ENCODE results near the gene MT3.
A peak's percentile ranks its signal among the peaks of the same experiment; 100 is the strongest.

The MT3 gene

GRCh38 chr16:56631832-56632155, 42.5 kb downstream of the MT3 start:
- DNase-seq: no peak

GRCh38 chr16:56632156-56632847, 43.0 kb downstream of the MT3 start, which contains the start of gene MT1M:
Gene MT1M (plus strand): TSS chr16:56632659. CDS start chr16:56632732, 73 bp downstream.
- DNase-seq: peak; percentile 14 to 51

- DNase-seq: no peak
Measured at GRCh38 chr16:56632848-56633365, 43.6 kb downstream of the MT3 start.

GRCh38 chr16:56633535-56633934, 44.2 kb downstream of the MT3 start:
- DNase-seq: no peak

- no peak for DNase-seq
Measured at GRCh38 chr16:56634715-56635440, 45.5 kb downstream of the MT3 start.

- no peak for DNase-seq
Measured at GRCh38 chr16:56635441-56635967, 46.2 kb downstream of the MT3 start.

- DNase-seq: no peak
Measured at GRCh38 chr16:56636616-56637413, 47.5 kb downstream of the MT3 start.

GRCh38 chr16:56637814-56638750, 48.8 kb downstream of the MT3 start, which contains the start of gene MT1A:
Gene MT1A (plus strand): TSS chr16:56638666. CDS start chr16:56638739, 73 bp downstream.
- DNase-seq: peak in 1 of 2 donors; percentile 11

GRCh38 chr16:56639045-56639444, 49.7 kb downstream of the MT3 start:
- no peak for DNase-seq

- no peak for DNase-seq
Measured at GRCh38 chr16:56640076-56640475, 50.7 kb downstream of the MT3 start.
